Suprapubic skin (tissue), 4 donors: ENCODE results near the gene MAPKAPK2. TPM values are rescaled to one million over a fixed set of nuclear protein-coding genes. Genes with fewer than 3 reads are reported as not detected.

Experiments used
- DNase-seq, 2 donors: peaks; one replicate each; pipeline ENCODE4 v3.0.0-alpha.2; 2019; ENCODE audit warnings: low spot score in 2 of 2
- H3K27ac ChIP-seq: fragments of 200-600 bp; sonication (generic); one replicate; pipeline ENCODE4 v1.5.1; 2019
- H3K27me3 ChIP-seq: fragments of 200-600 bp; sonication (generic); one replicate; pipeline ENCODE4 v1.5.1; 2019
- H3K36me3 ChIP-seq: fragments of 200-600 bp; sonication (generic); one replicate; pipeline ENCODE4 v1.5.1; 2019
- H3K4me1 ChIP-seq: fragments of 200-600 bp; sonication (generic); one replicate; pipeline ENCODE4 v1.5.1; 2019
- H3K4me3 ChIP-seq: fragments of 200-600 bp; sonication (generic); one replicate; pipeline ENCODE4 v1.5.1; 2019; ENCODE audit warnings: mild to moderate bottlenecking
- H3K9me3 ChIP-seq: fragments of 200-600 bp; sonication (generic); one replicate; pipeline ENCODE4 v1.5.1; 2019
- EP300 ChIP-seq: sonication (generic); formaldehyde crosslinking; IDR thresholded peaks from one replicate; pipeline ENCODE4 v1.6.1; 2017; ENCODE audit warnings: antibody characterized with exemption
- POLR2A ChIP-seq, 2 donors: fragments of 450-650 bp; IDR thresholded peaks; one replicate each; pipeline ENCODE4 v1.6.1; 2017; ENCODE audit warnings: antibody characterized with exemption in 2 of 2, mild to moderate bottlenecking in 2 of 2, moderate library complexity in 2 of 2
- POLR2AphosphoS5 ChIP-seq, 3 donors: sonication (generic); formaldehyde crosslinking; IDR thresholded peaks; one replicate each; pipeline ENCODE4 v1.6.1; 2017; ENCODE audit warnings: antibody characterized with exemption in 3 of 3
- WGBS: methylation state at CpG from one replicate; pipeline ENCODE4 v1.1.5; 2018; 5-methylcytosine and 5-hydroxymethylcytosine counted together
- total RNA-seq, 4 donors: library from RNA; depleted of rRNA; stranded (reverse); fragments of >200 nt; gene quantifications; one replicate each; pipeline ENCODE4 v1.1.0, GENCODE V29; 2016
- TF ChIP-seq, protein P1 (sequence below), 2 donors: fragments of 200-600 bp in 1 of 2; fragments of 450-650 bp in 1 of 2; sonication (generic) in 1 of 2; IDR thresholded peaks; one replicate each; pipeline ENCODE4 v1.5.1; 2016 to 2019; ENCODE audit warnings: antibody characterized with exemption in 2 of 2, mild to moderate bottlenecking in 1 of 2, moderate library complexity in 1 of 2

The MAPKAPK2 gene
- total RNA-seq, 4 donors from 2014 or later, result 38.0 to 72.3 (median 62.4) TPM

DNA sequence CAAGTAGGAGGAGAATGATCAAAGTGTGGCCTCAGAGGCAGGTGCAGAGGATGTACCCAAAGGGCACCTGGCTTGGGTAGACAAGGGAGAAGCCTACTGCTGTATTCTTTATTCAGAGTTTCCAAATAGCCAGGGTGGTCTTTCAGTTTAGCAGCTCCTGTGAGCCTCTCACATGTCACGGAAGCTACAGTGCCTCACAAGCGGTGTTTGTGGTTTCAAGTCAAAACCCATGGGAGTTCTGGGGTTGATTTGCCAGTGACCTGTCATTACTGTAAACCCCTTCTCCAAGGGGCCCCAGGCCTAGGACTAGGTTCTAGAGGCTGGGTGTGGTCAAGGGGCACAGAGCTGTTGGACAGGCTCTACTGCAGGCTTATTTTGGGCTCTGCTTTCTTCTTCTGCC lies 97.7 kb downstream of the MAPKAPK2 start:
- H3K27ac ChIP-seq, result no peak overlapping the region
- H3K4me1 ChIP-seq, result no peaks in the 10 kb centered on the region
- WGBS, result 100% methylated on average over 2 of the region's 2 CpGs
- no peaks in the 10 kb centered on the region for H3K9me3 ChIP-seq
- DNase-seq, result no peak
- TF ChIP-seq POLR2A (IDR thresholded peaks at IDR 0.05) (no peak), POLR2AphosphoS5 (IDR thresholded peaks at IDR 0.05) (no peak), EP300 (no peak)
- TF ChIP-seq, protein P1, sequence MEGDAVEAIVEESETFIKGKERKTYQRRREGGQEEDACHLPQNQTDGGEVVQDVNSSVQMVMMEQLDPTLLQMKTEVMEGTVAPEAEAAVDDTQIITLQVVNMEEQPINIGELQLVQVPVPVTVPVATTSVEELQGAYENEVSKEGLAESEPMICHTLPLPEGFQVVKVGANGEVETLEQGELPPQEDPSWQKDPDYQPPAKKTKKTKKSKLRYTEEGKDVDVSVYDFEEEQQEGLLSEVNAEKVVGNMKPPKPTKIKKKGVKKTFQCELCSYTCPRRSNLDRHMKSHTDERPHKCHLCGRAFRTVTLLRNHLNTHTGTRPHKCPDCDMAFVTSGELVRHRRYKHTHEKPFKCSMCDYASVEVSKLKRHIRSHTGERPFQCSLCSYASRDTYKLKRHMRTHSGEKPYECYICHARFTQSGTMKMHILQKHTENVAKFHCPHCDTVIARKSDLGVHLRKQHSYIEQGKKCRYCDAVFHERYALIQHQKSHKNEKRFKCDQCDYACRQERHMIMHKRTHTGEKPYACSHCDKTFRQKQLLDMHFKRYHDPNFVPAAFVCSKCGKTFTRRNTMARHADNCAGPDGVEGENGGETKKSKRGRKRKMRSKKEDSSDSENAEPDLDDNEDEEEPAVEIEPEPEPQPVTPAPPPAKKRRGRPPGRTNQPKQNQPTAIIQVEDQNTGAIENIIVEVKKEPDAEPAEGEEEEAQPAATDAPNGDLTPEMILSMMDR (IDR thresholded peaks at IDR 0.05), result no peak
- no peaks in the 10 kb centered on the region for H3K27me3 ChIP-seq
- H3K36me3 ChIP-seq, result no peaks in the 10 kb centered on the region
- no peak overlapping the region for H3K4me3 ChIP-seq

DNA sequence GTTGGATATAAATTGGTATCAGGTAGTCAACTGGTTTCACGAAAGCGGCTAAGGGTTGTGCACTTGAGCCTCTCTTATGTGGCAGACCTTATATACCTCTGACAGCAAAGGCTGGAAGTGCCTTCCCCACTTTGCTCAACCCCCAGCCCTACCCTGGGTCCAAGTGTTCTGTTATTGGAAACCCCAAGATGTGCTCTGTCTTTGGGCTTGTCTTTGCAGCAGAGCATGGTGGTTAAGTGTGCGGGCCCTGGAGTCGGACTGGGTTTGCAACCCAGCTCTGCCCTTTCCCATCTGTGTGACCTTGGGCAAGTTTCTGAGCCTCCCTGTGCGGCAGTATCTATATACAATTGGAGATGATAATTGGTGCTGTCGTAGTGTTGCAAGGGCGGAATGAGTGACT lies 98.8 kb downstream of the MAPKAPK2 start:
- no peaks in the 10 kb centered on the region for H3K4me1 ChIP-seq
- H3K9me3 ChIP-seq, result no peaks in the 10 kb centered on the region
- WGBS, result 78% methylated on average over 7 of the region's 7 CpGs
- peak in 1 of 2 donors; percentile 40 for DNase-seq
- no peak overlapping the region for H3K4me3 ChIP-seq
- no peaks in the 10 kb centered on the region for H3K27me3 ChIP-seq
- TF ChIP-seq POLR2AphosphoS5 (IDR thresholded peaks at IDR 0.05) (no peak), POLR2A (IDR thresholded peaks at IDR 0.05) (no peak), EP300 (no peak)
- TF ChIP-seq, protein P1 (IDR thresholded peaks at IDR 0.05), result no peak
- H3K36me3 ChIP-seq, result no peaks in the 10 kb centered on the region
- H3K27ac ChIP-seq, result no peak overlapping the region

Other genes with a start within 250 kb of the MAPKAPK2 start
- gene IKBKE, start 214.4 kb upstream of the MAPKAPK2 start, total RNA-seq, result 10 to 100 TPM in 3 of 4 donors, 1 to 10 TPM in 1; 5.7 to 27.0 (median 17.4) TPM
- gene RASSF5, start 177.4 kb upstream of the MAPKAPK2 start, total RNA-seq, result 10 to 100 TPM; 34.8 to 74.5 (median 64.9) TPM
- gene EIF2D, start 72.4 kb upstream of the MAPKAPK2 start, total RNA-seq, result 10 to 100 TPM; 55.0 to 69.1 (median 61.1) TPM
- 1 to 10 TPM; 2.2 to 4.7 (median 4.1) TPM for gene DYRK3, start 49.4 kb upstream of the MAPKAPK2 start, total RNA-seq
- gene IL19, start 85.9 kb downstream of the MAPKAPK2 start, total RNA-seq, result not detected
- gene IL10, start 87.6 kb downstream of the MAPKAPK2 start, total RNA-seq, result 1 to 10 TPM in 2 of 4 donors, under 1 TPM in 1, not detected in 1; 0.49 to 1.6 (median 1.0) TPM
- 1 to 10 TPM in 2 of 4 donors, under 1 TPM in 1, not detected in 1; 0.76 to 1.4 (median 1.0) TPM for gene IL20, start 180.7 kb downstream of the MAPKAPK2 start, total RNA-seq
- not detected for gene IL24, start 212.5 kb downstream of the MAPKAPK2 start, total RNA-seq
- gene FCMR, start 237.0 kb downstream of the MAPKAPK2 start, total RNA-seq, result 1 to 10 TPM in 3 of 4 donors, under 1 TPM in 1; 0.39 to 2.9 (median 2.2) TPM